ENCODE results near the gene QTRT2.

The QTRT2 gene

DNA sequence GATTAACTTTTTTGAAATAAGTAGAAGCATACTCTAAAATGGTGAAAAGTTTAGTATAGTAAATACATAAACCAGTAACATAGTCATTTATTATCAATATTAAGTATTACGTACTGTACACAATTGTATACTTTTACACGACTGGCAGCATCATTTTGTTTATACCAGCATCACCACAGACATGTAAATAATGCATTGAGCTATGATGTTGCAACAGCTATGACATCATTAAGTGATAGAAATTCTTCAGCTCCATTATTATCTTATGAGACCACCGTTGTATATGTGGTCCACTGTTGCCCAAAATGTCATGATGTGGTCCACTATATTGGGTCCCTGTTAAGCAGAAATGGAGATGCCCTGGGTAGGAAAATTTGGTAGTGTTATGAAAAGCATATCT lies 71.0 kb downstream of the QTRT2 start:
- DNase-seq, result no peak

DNA sequence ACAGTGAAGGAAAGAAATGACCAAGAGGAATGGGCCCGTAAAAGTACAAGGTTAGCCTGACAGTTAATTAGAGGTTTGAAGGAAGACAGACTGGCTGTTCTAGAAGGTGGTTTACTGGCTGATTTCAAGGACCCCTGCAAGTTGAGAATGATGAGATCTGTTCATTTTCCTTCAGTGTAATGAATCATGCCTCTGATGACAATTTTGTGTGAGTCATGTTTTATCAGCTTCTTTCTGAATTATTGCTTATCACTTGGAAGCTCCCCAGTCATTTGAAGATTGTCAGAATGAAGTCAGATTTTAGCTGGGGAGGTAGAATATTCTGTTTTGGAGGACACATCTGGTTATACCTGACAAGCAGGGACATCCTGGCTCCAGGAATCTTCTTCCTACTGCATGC lies 71.7 kb downstream of the QTRT2 start:
- DNase-seq, result no peak

- no peak for DNase-seq
Measured at GRCh38 chr3:114128826-114129225, 72.3 kb downstream of the QTRT2 start.

- DNase-seq, result no peak
Measured at GRCh38 chr3:114132500-114132899, 76.0 kb downstream of the QTRT2 start.

DNA sequence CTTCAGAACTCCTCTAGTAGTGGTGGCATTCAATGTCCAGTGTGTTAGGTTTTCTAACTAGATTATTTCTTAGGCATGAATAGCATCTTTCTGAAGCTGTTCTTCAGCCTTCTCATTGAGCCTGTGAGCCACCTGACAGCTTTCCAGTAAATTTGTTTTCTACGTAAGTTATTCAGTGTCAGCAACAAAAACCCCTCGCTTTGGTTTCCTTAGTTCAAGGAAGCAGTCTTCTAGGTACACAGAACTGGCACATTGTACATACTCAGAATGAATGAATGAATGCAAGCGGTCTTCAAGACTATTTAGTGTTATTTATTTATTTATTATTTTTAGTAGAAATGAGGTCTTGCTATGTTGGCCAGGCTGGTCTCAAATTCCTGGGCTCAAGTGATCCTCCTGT lies 77.4 kb downstream of the QTRT2 start:
- no peak for DNase-seq

All from DMS 273 treated with DMSO at 0.1 percent for 48 hours (cell line).